HPDE6-E6E7 (cell line): ENCODE measurements around the gene NANOS3.
"Not testable (repeated sequence)": the region's sequence is repeated elsewhere in the genome, so short reads cannot be mapped to it uniquely, and the experiment has no call there.

Experiments used
- DNase-seq: peaks from one replicate; pipeline ENCODE4 v3.0.0; 2011; ENCODE audit warnings: missing footprints; ENCODE audit errors: extremely low spot score

NANOS3 gene

DNA sequence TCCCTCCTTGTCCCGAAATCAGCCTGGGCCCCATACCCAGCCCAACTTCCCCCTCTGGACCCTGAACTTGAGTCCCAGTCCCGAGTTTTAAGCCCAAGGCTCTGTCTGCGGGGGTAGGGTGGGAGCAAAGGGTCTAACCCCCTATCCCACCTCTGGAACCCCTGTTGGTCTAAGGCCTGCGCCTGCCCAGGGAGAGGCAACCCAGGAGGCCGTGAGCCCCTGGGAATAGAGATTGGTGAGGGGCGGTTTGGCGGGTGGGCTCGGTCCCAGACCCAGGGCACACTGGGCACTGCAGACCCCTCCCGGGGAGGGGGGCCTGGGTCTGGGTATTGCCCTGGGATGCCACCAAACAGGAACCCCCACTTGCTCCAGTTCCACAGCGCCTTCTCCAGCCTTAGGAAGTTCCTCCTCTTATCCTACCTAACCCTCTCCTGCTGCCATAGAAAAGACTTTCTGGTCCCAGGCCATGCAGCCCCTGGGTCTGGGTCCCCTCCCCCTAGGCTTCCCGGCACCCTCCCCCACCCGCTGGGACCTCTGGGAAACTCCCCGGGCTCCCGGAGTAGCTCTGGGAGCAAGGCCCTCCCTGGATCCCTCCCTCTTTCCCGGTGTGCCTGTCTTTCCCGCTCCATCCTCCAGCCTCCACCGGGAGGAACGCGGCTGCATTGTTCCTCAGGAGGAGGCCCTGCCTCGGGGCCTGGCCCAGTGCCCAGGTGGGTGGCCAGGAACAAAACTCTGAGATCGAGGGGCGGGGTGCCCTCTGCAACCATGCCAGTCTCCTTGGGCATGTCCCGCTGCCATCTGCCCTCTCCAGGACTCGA lies 33.6 kb upstream of the NANOS3 start:
- no peak for DNase-seq

DNA sequence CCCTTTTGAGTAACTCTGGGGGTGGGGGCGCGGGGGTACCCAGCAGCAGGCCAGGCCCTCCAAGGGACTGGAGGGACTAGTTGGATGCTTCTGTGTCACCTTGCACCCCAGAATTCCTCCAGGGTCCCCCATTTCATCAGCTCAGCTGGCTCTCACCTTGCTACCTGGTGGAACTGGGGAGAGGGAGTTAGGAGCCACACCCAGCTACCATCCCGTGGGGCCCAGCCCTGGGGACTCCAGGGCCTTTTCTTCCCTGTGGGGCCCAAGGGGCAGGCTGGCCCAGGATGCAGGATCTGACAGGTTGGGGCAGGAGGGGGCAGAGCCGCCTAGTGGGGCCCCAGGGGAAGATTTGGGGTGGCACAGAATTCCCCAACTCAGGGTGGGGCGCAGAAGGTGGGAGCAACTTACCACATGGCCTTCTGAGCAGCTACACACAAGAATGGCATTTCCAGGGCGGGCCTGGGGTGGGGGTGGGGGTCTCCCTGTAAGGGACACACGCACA lies 32.8 kb upstream of the NANOS3 start:
- DNase-seq: no peak

DNA sequence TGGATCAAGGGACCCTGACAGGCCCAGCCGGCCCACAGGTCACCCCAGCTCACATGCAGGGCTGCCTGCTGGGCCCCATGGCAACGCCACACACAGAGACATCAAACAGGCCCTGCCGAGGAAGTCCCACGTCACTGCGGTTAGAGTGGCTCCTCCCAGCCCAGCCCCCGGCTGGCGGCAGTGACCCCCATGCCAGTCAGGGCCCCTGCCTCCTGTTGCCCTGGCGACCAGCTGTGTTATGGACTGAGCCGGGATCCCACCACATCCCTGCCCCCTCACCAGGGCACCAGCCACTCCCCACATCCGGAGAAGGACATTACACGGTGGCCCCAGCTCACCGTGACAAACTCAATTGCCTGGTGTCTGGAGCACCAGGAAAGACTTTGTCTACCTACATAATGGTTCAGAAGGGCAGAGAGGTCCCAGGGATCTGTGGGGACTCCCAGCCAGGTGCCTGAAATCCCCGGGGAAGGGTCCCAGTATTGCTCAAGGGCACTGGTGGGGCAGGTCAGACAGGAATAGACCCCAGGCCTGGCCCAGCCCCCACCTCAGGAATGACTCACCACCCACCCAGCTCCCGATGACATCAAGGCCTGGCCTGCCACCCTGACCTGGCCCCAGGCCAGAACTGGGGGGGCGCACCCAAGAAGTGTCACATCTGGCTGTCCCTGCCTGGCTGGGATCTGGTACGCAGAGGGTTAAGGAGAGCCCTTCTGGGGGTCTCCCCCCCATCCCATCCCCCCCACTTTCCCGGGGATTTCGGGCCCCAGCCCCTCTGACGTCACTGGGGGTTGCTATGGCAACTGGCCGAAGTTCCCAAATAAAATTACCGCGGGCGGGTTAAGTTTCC lies 30.2 kb upstream of the NANOS3 start:
- DNase-seq: no peak

DNA sequence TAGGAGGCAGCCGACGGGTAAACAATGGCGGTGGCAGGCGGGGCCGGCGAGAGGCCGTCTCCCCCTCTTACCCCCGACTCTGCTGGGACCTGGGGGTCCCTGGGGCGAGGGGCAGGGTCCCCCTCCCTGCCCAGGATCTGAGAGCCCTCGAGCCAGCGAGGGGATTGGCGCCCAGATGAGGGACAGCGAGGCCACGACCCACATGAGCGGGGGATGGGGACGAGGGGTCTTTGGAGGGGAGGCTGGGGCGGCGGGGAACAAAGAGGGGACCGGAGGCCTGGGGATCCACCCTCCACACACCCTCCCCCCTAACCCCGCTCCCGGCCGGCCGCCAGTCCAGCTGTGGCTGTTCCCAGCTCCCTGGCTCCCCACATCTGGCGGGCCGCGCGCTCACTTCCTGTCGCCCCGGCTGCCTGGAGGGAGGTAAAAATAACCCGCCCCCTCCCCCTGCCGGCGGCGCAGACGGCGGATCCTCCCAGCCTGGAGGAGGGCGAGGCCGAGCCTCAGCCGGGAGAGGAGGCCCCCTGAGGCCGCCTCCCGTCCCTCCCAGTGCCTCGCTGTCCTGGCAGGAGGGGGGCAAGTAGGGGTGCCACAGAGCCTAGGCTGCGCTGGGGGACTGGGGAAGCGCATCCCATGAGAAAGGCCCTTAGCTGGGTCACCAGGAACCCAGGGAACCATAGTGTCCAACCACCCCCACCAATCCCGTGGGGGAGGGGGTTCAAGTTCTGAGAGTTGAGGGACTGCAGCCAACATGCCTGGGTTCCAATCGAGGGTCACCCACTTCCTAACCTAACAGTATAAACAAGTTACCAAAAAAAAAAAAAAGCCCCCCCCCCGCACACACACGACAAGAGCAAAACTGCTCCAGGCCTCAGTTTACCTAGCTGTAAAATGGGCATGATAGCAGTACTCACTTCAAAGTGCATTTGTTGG lies 29.3 kb upstream of the NANOS3 start:
- no peak for DNase-seq

DNA sequence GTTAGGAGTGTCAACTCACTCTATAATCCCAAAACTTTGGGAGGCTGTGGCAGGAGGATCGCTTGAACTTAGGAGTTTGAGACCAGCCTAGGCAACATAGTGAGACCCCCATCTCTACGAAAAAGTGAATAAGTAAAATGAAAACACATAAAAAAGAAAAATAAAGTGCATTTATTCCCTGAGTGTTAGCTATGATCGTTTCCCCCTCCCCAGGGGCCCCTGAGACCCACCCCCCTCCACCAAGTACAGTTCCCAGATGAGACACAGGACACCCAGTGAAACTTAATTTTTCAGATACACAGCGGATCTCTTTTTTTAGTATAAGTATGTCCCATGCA lies 28.6 kb upstream of the NANOS3 start:
- no peak for DNase-seq

DNA sequence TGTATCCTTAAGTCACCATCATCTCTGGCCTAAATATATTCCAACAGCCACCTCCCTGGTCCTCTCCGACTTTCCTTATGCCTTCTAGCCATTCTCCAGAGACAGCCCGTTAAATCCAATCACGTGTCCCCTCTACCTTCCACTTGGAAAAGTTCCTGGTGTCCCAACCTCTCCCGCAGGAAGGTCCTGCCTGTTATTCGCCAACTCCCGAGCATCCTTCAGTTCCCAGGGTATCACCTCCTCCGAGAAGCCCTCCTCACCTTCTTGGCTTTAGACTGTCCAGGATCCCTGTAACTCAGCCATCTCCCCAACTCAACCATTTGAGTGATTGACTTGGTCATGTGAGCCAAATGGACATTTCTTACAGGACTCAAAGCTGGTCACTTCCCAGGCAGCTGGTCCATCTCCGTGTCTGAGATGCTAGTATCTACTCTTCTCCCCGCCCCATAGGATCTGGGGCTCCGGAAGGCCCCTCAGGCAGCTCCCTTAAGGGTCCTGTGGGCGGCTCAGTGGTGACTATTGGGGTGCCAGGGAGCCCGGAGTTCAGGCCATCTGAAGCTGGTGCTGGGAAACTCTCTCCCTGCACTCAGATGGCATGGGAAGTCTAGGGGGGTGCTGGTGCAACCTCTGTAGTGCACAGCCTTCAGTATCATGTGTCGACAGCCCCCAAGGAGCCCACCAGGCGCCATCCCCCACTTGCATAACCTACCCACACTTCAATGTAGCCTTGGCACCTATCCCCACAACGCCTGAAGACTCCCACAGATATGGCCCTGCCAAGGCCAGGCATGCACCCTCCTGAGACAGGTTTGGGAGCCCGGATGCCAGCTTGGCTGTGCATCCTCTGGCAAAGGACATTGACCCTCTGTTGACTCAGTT lies 27.9 kb upstream of the NANOS3 start:
- no peak for DNase-seq

DNA sequence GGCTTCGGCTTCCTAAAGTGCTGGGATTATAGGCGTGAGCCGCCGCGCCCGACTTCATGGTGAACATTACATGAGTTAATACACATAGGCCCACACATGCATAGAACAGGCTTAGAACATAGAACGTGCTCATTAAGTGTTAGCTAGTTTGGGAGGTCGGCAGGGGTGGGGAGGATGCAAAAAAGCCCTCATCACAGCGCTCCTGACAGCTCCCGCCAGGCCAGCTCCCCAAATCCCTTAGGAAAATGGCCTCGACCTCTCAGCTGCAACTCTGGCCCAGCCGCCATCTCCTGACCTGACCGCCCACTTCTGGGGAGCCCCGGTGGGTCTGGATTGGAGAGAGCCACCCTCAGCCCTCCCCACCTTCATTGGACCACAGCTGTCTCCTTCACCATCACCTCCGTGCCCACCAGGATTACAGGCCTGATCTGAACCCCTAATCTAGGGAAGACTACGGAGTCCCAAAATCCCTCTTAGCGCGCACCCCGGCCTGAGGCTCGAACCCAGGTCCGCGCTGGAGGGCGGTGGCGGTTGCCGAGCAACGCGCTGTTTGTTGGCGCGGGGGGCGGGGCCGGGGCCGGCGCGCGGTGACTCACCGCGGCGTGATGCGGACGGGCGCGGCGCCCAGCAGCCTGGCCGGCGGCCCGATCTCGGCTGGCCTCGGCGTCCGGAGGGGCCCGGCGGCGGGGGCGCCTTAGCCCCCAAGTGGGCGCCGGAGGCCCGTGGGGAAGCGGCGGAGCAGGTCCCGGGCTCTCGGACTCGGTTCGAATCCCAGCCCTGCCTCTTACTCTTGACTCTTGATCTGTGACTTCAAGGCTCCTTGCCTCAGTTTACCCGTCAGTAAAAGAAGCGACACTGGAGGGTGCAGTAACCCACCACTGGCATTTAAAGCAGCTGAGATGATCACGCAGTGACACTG lies 26.7 kb upstream of the NANOS3 start:
- no peak for DNase-seq

DNA sequence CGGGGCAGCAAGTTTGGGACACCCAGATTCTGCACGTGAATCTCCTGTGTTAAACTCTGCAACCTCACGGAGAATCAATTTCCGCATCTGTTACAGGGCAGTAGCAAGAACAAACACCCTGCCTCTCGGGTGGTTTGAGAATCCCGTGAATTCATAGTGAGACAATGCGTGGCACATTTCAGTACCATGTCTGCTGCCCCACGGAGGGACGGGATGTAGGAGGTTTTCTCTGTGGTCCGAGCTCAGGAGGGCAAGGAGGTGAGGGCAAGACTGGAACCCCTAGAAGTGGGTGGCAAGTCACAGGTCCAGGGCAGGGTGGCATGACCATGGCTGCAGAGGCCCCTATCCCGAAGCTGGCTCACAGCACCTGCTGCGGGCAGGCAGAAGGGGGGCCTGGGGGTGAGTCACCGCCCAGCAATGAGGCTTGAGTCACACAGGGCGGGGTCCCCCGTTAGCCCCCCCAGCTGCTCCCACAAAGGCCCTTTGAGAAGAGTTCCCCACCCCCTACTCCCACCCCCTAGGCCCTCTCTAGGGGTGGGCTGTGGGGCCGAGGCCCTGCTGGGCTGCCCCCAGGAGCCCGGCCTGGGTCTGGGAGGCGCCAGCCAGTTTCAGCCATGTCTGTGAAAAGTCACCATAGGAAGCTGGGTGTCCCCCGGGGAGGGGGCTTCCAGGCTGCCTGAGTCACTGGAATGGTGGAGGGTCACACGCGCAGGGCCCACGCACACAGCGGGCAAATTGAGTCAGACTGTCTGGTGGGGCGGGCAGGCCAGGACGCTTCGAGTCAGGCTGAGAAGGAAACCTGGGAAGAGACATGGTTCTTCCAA lies 25.8 kb upstream of the NANOS3 start:
- no peak for DNase-seq

DNA sequence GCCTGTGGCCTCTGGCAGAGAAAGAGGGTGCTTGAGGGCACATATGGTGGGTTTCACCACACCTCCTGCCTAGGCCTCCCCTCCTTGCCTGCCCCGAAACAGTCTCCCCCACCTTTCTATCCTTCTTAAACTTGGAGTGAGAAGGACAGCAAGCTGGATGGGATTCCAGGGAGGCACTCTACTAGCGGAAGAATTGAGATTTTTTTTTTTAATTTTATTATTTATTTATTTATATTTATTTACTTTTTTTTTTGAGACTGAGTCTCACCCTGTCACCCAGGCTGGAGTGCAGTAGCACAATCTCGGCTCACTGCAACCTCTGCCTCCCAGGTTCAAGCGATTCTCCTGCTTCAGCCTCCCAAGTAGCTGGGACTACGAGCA lies 25.2 kb upstream of the NANOS3 start:
- DNase-seq: not testable (repeated sequence)

DNA sequence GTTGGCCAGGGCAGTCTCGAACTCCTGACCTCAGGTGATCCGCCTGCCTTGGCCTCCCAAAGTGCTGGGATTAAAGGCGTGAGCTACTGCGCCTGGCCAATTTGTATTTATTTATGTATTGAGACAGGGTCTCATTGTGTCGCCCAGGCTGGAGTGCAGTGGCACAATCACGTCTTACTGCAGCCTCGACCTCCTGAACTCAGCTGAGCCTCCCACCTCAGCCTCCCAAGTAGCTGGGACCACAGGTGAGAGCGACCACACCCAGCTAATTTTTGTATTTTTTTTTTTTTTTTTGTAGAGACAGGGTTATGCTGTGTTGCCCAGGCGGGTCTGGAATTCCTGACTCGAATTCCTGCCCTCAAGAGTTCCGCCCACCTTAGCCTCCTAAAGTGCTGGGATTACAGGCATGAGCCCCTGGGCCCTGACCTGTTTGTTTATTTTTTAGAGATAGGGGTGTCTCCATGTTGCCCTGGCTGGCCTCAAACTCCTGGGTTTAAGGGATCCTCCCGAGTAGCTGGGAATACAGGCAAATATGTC lies 24.7 kb upstream of the NANOS3 start:
- DNase-seq: not testable (repeated sequence)

DNA sequence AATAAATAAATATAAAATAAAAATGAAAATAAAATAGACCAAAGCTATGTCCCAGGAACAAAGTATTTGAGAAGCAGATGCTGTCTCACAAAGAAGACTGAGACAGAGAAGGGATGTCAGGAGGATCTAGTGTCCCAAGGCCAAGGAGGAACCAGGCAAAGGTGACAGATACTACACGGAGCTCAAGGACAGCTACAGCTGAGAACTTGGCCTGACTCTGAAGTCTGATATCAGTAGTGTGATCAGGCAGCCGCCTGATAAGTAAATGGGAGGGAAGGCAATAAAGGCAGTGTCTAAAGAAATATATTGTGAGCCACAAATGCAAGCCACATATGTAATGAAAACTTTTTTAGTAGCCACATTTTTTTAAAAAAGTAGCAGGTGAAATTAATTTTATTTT lies 20.4 kb upstream of the NANOS3 start:
- no peak for DNase-seq

DNA sequence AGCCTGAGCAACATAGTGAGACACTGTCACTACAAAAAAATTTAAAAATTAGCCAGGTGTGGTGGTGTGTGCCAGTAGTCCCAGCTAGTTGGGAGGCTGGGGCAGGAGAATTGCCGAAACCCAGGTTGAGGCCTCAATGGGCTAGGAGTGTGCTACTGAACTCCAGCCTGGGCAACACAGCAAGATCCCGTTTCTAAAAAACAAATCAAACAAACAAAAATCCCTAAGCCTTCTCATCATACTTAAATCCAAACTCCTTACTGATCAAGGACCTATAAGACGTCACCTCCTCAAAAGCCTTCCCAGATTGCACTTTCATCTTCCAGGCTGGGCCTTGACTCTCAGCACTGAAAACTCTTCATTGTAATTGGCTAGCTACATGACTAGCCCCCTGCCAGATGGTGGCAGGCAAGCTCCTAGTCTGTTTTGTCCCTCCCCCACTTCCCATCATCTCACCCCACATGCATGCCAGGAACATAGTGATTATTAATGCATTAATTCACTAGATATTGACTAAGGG lies 17.5 kb upstream of the NANOS3 start:
- DNase-seq: no peak

DNA sequence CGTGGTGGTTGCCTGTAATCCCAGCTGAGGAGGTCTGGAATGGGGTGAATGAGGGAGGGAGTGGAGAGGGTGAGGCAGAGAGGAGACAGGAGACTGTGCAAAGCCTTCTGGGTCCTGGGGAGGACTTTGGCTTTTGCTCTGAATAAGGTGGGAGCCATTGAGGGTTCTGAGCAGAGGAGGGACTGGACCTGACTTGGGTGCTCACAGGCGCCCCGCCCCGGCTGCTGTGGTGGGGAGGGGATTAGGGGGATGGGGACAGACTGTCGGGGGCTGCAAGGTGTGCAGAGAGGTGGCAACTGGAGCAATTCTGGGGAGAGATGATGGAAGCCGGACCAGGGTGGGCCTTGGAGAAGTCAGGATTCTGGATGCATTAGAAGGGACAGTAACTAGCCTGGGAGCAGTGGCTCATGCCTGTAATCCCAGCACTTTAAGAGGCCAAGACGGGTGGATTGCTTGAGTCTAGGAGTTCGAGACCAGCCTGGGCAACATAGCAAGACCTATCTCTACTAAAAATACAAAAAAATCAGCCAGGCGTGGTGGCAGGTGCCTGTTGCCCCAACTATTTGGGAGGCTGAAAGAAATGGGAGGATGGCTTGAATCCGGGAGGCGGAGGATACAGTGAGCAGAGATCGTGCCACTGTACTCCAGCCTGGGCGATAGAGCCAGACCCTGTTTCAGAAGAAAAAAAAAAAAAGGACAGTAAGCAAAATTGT lies 16.1 kb upstream of the NANOS3 start:
- no peak for DNase-seq

DNA sequence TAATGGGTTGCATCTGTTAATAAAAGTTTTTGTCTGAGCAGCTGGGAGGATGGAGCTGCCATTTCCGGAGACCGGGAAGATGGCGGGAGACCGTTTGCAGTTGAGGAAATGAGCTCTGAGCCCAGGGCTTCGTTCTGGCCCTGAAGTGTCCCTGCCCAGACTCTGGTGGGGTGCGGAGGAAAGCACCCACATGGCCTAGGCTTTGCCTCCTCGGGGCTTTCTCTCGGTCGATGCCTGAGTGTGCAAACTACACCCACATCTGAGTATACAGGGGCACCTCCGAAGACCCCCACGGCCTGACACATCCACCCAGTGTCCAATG lies 15.6 kb upstream of the NANOS3 start:
- no peak for DNase-seq

DNA sequence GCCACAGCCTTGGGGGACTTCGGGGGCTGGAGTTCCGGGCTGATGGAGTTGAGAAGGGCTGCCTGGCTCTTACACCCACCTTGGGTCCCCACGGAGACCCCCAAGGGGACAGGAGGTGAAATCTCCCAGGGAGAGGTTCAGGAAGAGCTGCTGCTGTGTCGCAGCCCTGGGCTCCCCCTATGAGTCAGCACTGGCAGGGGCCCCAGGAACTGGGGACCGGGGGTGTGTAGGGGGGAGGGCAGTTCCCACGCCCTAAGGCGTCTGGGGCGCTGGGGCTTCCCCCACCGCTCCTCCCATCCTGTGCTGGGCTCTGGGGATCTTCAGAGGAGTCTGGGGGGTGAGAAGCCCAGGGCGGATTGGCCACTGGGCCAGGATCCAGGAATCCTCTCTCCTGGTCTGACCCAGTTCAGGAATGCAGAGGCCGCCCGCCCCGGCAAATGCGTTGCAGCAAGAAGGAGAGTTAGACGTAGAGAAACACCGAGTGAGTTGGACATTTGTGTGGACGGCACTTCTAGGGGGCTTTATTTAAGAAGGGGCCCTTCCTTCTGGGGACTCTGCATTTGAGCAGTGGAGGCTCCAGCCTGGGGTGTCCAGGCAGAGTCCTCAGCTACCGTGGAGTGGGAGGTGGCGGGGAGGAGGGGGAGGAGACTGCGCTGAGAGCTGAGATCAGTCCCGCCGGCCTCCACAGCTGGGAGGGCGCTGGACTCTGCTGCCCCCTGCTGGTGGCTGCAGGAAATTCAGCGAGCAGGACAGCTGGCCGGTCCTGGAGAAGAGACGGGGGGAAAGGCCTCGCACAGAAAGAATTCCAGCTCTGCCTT lies 15.0 kb upstream of the NANOS3 start:
- peak; percentile 78 for DNase-seq

DNA sequence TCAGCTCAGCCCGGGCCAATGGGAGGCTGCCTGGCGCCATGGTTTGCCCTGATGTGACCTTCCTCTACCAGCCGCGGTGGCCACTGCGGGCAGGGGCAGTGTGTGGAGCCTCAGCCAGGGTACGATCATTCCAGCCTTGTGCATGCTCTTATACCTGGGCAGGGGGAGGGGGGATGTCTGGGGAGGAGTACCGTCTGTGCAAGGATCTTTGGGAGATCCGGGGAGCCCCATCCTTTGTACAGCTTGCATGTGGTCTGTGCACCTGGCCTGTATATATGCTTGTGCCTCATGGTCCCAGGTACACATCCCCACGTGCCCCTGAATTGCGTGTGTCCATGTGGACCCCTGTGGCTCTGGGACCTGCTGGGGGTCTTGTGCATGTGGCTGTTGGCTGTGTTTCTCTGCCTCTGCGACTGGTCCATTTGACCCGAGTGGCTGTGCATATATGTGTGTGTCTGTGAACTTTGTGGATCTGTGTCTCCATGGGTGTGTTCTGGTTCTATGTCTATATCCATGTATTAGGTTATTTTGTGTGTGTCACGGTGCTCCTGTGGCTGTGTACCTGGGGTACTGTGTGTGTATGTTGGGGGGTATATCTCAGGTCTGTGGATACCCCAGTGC lies 12.8 kb upstream of the NANOS3 start:
- DNase-seq: no peak
